Endothelial cell of umbilical vein (primary cell): ENCODE data around the gene SAMD4A. TPM values are rescaled to one million over a fixed set of nuclear protein-coding genes. Genes with fewer than 3 reads are reported as not detected.

ENCODE experiments used
- BruUV-seq: library from RNA; stranded (reverse); fragments of 400-500 nt; replicated peaks from 2 replicates; lab custom pipeline; 2021; lab: Mats Ljungman, UMichigan
- CTCF ChIA-PET: fragments of 300-600, 350-600 bp; sonication (Branson Sonifier 250); formaldehyde crosslinking; loops from one replicate; lab custom pipeline; 2021; ENCODE audit warnings: antibody characterized with exemption, inconsistent platforms; lab: Charles Lee
- POLR2A ChIA-PET: fragments of 300-600, 350-600 bp; sonication (Branson Sonifier 250); formaldehyde crosslinking; loops from one replicate; lab custom pipeline; 2021; ENCODE audit warnings: antibody characterized with exemption, inconsistent platforms; lab: Charles Lee
- DNase-seq: peaks from one replicate; pipeline ENCODE4 v3.0.0-alpha.2; 2011; ENCODE audit warnings: low read depth, low spot score
- FAIRE-seq: peaks from 2 replicates; lab custom pipeline; 2011; peaks lifted over from hg19 to GRCh38; lab: Jason Lieb, UNC
- H2AFZ ChIP-seq: 2 replicates; pipeline ENCODE4 v1.6.0; 2012; ENCODE audit warnings: low read depth, low read length, control low read depth, inconsistent platforms
- H3K27ac ChIP-seq: 2 replicates; pipeline ENCODE4 v1.5.1; 2011; ENCODE audit warnings: low read depth, mild to moderate bottlenecking, control low read depth, low read length, moderate library complexity; ENCODE audit not compliant: insufficient read depth
- H3K27me3 ChIP-seq, 2 experiments: 2 replicates each; pipeline versions ENCODE4 v1.6.0 to v1.6.1; 2011; ENCODE audit warnings: low read length in 2 of 2, mixed read lengths in 1 of 2; ENCODE audit not compliant: control insufficient read depth in 2 of 2, insufficient read depth in 2 of 2
- H3K36me3 ChIP-seq, 2 experiments: 2 replicates in 1 of 2; 3 replicates in 1 of 2; pipeline ENCODE4 v1.5.1; 2011; ENCODE audit warnings: low read length in 2 of 2, mild to moderate bottlenecking in 1 of 2, moderate library complexity in 1 of 2; ENCODE audit not compliant: control insufficient read depth in 2 of 2, insufficient read depth in 2 of 2; ENCODE audit errors: extremely low read depth in 1 of 2
- H3K4me1 ChIP-seq: 3 replicates; pipeline ENCODE4 v1.5.1; 2011; ENCODE audit warnings: mild to moderate bottlenecking, low read length; ENCODE audit not compliant: control insufficient read depth, insufficient read depth; ENCODE audit errors: extremely low read depth
- H3K4me2 ChIP-seq: 2 replicates; pipeline ENCODE4 v1.6.1; 2011; ENCODE audit warnings: low read length, control low read depth, mixed read lengths; ENCODE audit not compliant: insufficient read depth
- H3K4me3 ChIP-seq, 3 experiments: fragments of 200-600 bp in 1 of 3; sonication (generic), shearing (Covaris generic) in 1 of 3; replicated peaks in 1 of 3; 2 replicates each; pipeline ENCODE4 v1.5.1; 2011 to 2016; ENCODE audit warnings: control low read depth in 3 of 3, low read length in 3 of 3, mild to moderate bottlenecking in 2 of 3, inconsistent platforms in 1 of 3, low read depth in 1 of 3, moderate library complexity in 1 of 3; ENCODE audit not compliant: insufficient read depth in 1 of 3
- H3K79me2 ChIP-seq: 2 replicates; pipeline ENCODE4 v1.6.0; 2012; ENCODE audit warnings: low read length, inconsistent platforms; ENCODE audit not compliant: control insufficient read depth, insufficient read depth
- H3K9ac ChIP-seq: replicated peaks from 2 replicates; pipeline ENCODE3; 2011; ENCODE audit warnings: low read length, control low read depth; ENCODE audit not compliant: insufficient read depth; ENCODE audit errors: extremely low read depth
- H3K9me1 ChIP-seq: replicated peaks from 3 replicates; pipeline ENCODE4 v1.6.0; 2011; ENCODE audit warnings: mild to moderate bottlenecking, low read length; ENCODE audit not compliant: control insufficient read depth, insufficient read depth; ENCODE audit errors: extremely low read depth
- H3K9me3 ChIP-seq: replicated peaks from 2 replicates; pipeline ENCODE4 v1.5.1; 2012; ENCODE audit warnings: low read length, inconsistent platforms; ENCODE audit not compliant: control insufficient read depth, insufficient read depth
- H4K20me1 ChIP-seq: replicated peaks from 2 replicates; pipeline ENCODE3; 2011; ENCODE audit warnings: mild to moderate bottlenecking, low read length; ENCODE audit not compliant: control insufficient read depth, insufficient read depth; ENCODE audit errors: extremely low read depth
- CTCF ChIP-seq, 2 donors: IDR thresholded peaks; 1 replicate in 1 of 2; 2 replicates in 1 of 2; pipeline ENCODE4 v1.5.1; 2011; ENCODE audit warnings: low read length in 2 of 2, mild to moderate bottlenecking in 2 of 2, moderate library complexity in 2 of 2, control low read depth in 1 of 2, inconsistent platforms in 1 of 2, low read depth in 1 of 2; ENCODE audit not compliant: insufficient read depth in 1 of 2; ENCODE audit errors: extremely low read depth in 1 of 2
- EZH2 ChIP-seq: IDR thresholded peaks from 2 replicates; pipeline ENCODE4 v1.6.1; 2012; ENCODE audit warnings: borderline replicate concordance, low read depth, mild to moderate bottlenecking, moderate library complexity, low read length, inconsistent platforms; ENCODE audit not compliant: severe bottlenecking
- FOS ChIP-seq: IDR thresholded peaks from 2 replicates; pipeline ENCODE4 v1.6.1; 2011; ENCODE audit warnings: mild to moderate bottlenecking, low read length, moderate library complexity, borderline replicate concordance; ENCODE audit not compliant: insufficient read depth
- GATA2 ChIP-seq: IDR thresholded peaks from 2 replicates; pipeline ENCODE4 v1.7.0; 2011; ENCODE audit warnings: low read depth, mild to moderate bottlenecking, moderate library complexity, mixed read lengths, low read length; ENCODE audit not compliant: insufficient read length, insufficient read depth
- JUN ChIP-seq: IDR thresholded peaks from 2 replicates; pipeline ENCODE4 v1.6.1; 2011; ENCODE audit warnings: borderline replicate concordance, low read depth; ENCODE audit not compliant: insufficient read length, insufficient read depth
- MAX ChIP-seq: IDR thresholded peaks from 2 replicates; pipeline ENCODE4 v1.6.1; 2011; ENCODE audit not compliant: insufficient read depth, insufficient read length
- MYC ChIP-seq: IDR thresholded peaks from one replicate; pipeline ENCODE4 v1.6.1; 2011; ENCODE audit warnings: mild to moderate bottlenecking, low read depth, low read length
- POLR2A ChIP-seq: IDR thresholded peaks from 2 replicates; pipeline ENCODE4 v1.6.1; 2012; ENCODE audit warnings: low read depth, mild to moderate bottlenecking, control low read depth, low read length
- POLR2AphosphoS5 ChIP-seq: IDR thresholded peaks from 2 replicates; pipeline ENCODE4 v1.6.1; 2012; ENCODE audit warnings: low read depth, mild to moderate bottlenecking, control low read depth, low read length, moderate library complexity; ENCODE audit not compliant: insufficient read depth
- dilution Hi-C: fragments of 300-500 bp; cut with MboI; formaldehyde crosslinking; loops from one replicate; pipeline ENCODE4 v1.15.0; 2019; ENCODE audit warnings: low sequenced_read_pairs; ENCODE audit not compliant: extremely low pct_ligation_motif_present
- intact Hi-C: fragments of 100-400 bp; cut with micrococcal nuclease; formaldehyde crosslinking; loops from one replicate; pipeline ENCODE4 v1.10.0; 2022
- polyA plus RNA-seq, 4 experiments: library from polyadenylated mRNA; depleted of rRNA in 3 of 4; stranded (reverse) in 3 of 4; unstranded in 1 of 4; fragments of >200 nt; gene quantifications; 2 replicates each; pipeline versions ENCODE4 v1.2.1 to v1.2.3, GENCODE V29; 2011 to 2012; ENCODE audit warnings: missing spikeins in 1 of 4
- total RNA-seq: library from RNA; stranded (reverse); gene quantifications from 2 replicates; pipeline ENCODE4 v1.2.3, GENCODE V29; 2021

Gene SAMD4A
- total and polyA plus RNA-seq, 2 donors (not counting 3 experiments of a cell fraction or from before 2014, with no cell fraction given) = 37.7 to 95.3 TPM

GRCh38 chr14:54590481-54590880 is 23.6 kb downstream of the SAMD4A start:
- no peak overlapping the region for H3K4me3 ChIP-seq
- FAIRE-seq (no peak), DNase-seq (no peak)
- H3K9me1 ChIP-seq = no peaks in the 10 kb centered on the region
- no TSS peak for BruUV-seq
- H3K27me3 ChIP-seq = no peaks in the 10 kb centered on the region
- H3K79me2 ChIP-seq = peaks cover 90% of the 10 kb centered on the region
- H3K4me1 ChIP-seq = peaks cover 26% of the 10 kb centered on the region
- ChIA-PET POLR2A (no interaction called here), CTCF (interaction anchor here (1.2 to 1.3 kb wide), 2 partner anchors 8 to 41 kb away, joined by 5 read pairs; no protein-coding TSS in a partner anchor)
- TF ChIP-seq CTCF (IDR thresholded peaks at IDR 0.05; ENCODE audit: extremely low read depth in 1 of 2, insufficient read depth in 1 of 2, low read depth in 1 of 2, low read length in 2 of 2) = no peak
- no peak for TF ChIP-seq EZH2
- TF ChIP-seq FOS = no peak
- TF ChIP-seq MAX = no peak
- no peak for TF ChIP-seq GATA2
- TF ChIP-seq POLR2AphosphoS5 = no peak
- no peak for TF ChIP-seq JUN
- no peak for TF ChIP-seq POLR2A
- TF ChIP-seq MYC = no peak
- H3K36me3 ChIP-seq = no peaks in the 10 kb centered on the region
- no peak overlapping the region for H2AFZ ChIP-seq
- no peak overlapping the region for H3K4me2 ChIP-seq
- intact Hi-C loops = no loop called here
- H3K9me3 ChIP-seq = no peaks in the 10 kb centered on the region
- H3K27ac ChIP-seq = no peak overlapping the region
- dilution Hi-C loops = no loop called here
- no peak overlapping the region for H3K9ac ChIP-seq
- H4K20me1 ChIP-seq = no peaks in the 10 kb centered on the region
